Vagina (tissue), 2 donors: Measurements from ENCODE around the gene DAPK3. TPM values are rescaled to one million over a fixed set of nuclear protein-coding genes. Genes with fewer than 3 reads are reported as not detected.
A peak's percentile ranks its signal among the peaks of the same experiment; 100 is the strongest.

Experiments used
- DNase-seq, 2 donors: peaks; one replicate each; pipeline ENCODE4 v3.0.0-alpha.2; 2017; ENCODE audit errors: extremely low spot score in 2 of 2
- H3K27ac ChIP-seq: fragments of 200-600 bp; sonication (generic); one replicate; pipeline ENCODE4 v1.5.1; 2019
- H3K27me3 ChIP-seq: fragments of 200-600 bp; sonication (generic); one replicate; pipeline ENCODE4 v1.5.1; 2019
- H3K36me3 ChIP-seq, 2 donors: fragments of 200-600 bp; sonication (generic); one replicate each; pipeline ENCODE4 v1.5.1; 2017 to 2019
- H3K4me1 ChIP-seq: fragments of 200-600 bp; sonication (generic); one replicate; pipeline ENCODE4 v1.5.1; 2019
- H3K4me3 ChIP-seq, 2 donors: fragments of 200-600 bp; sonication (generic); 1 replicate in 1 of 2; 2 replicates in 1 of 2; pipeline ENCODE4 v1.5.1; 2016 to 2019
- H3K9me3 ChIP-seq: fragments of 200-600 bp; sonication (generic); one replicate; pipeline ENCODE4 v1.5.1; 2019
- CTCF ChIP-seq, 3 experiments: fragments of 450-650 bp in 2 of 3; fragments of 200-600 bp in 1 of 3; sonication (generic) in 1 of 3; IDR thresholded peaks; one replicate each; pipeline ENCODE4 v1.5.1; 2017 to 2019; ENCODE audit warnings: antibody characterized with exemption in 3 of 3, mild to moderate bottlenecking in 2 of 3, moderate library complexity in 2 of 3
- POLR2A ChIP-seq, 2 donors: fragments of 450-650 bp; IDR thresholded peaks; one replicate each; pipeline ENCODE4 v1.6.1; 2017; ENCODE audit warnings: antibody characterized with exemption in 2 of 2, mild to moderate bottlenecking in 2 of 2, moderate library complexity in 2 of 2
- POLR2AphosphoS5 ChIP-seq, 2 donors: sonication (generic); formaldehyde crosslinking; IDR thresholded peaks; one replicate each; pipeline ENCODE4 v1.9.0; 2017; ENCODE audit warnings: antibody characterized with exemption in 2 of 2, mild to moderate bottlenecking in 2 of 2, low read depth in 1 of 2; ENCODE audit not compliant: insufficient read depth in 1 of 2
- intact Hi-C: fragments of 100-400 bp; cut with DNase I; formaldehyde crosslinking; loops from one replicate; pipeline ENCODE4 v1.15.1; 2023
- total RNA-seq: library from RNA; depleted of rRNA; stranded (reverse); fragments of >200 nt; gene quantifications from one replicate; pipeline ENCODE4 v1.2.3, GENCODE V29; 2016

Gene DAPK3
- 62.4 TPM for total RNA-seq

DNA sequence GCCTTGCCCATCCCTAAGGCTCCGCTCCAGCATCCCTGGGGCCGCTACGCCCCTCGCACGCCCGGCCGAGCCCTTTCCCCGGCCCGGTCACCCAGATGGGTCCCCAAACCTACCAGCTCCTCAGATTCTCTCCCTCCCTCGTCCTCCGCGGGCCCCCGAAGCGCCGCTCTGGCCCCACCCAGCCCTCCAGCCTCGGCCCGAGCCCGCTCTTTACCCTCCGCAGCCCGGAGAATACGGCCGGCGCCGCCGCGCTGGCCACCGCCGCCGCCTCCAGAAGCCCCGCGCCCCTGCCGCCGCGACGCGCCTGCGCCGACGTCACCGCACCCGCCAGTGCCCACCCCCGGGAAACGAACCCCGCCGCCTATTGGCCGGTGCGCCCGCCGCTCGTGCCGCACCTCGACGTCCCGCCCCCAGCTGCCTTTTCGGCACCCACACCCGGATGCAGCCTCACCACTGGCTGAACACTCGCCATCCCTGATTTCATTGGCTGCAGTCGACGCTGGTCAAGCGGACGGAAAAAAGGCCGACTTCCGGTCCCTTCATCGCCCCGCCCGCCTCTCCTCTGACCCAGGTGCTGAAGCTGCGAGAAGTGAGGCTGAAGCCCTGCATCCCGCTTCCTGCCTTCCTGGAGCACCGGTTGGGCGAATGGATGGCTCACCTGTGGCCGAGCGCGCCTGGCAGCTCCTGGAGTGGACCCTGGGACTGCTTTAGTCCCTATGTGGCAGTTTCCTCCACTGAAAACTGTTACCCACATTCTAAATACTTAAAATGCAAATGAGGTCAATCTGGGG is at the start of gene DAPK3:
Gene DAPK3 (minus strand): TSS at position 292 of the 791 bp plus-strand sequence. CDS start 1,364 bp downstream, outside the sequence.
- Histone ChIP-seq H3K9me3 (no peaks in the 10 kb centered on the region), H3K4me3 (peak within 1 kb of the TSS; percentile 98 to 99), H3K4me1 (peaks cover 45% of the 10 kb centered on the region), H3K36me3 (peaks cover 0 to 25% of the 10 kb centered on the region in 2 donors), H3K27ac (peak within 1 kb of the TSS; percentile 99), H3K27me3 (no peaks in the 10 kb centered on the region)
- TF ChIP-seq CTCF (IDR thresholded peaks at IDR 0.05) (no peak), POLR2AphosphoS5 (IDR thresholded peaks at IDR 0.05; ENCODE audit: insufficient read depth in 1 of 2, low read depth in 1 of 2) (peak; percentile 70 to 78), POLR2A (IDR thresholded peaks at IDR 0.05) (peak; percentile 51 to 97)
- DNase-seq, result peak in 1 of 2 donors; percentile 98
- intact Hi-C loops, result no loop called here

- no peaks in the 10 kb centered on the region for H3K9me3 ChIP-seq
- H3K27me3 ChIP-seq, result no peaks in the 10 kb centered on the region
- H3K4me1 ChIP-seq, result peaks cover 27% of the 10 kb centered on the region
- H3K36me3 ChIP-seq, result peaks cover 0 to 17% of the 10 kb centered on the region in 2 donors
- H3K4me3 ChIP-seq, result no peak overlapping the region
- TF ChIP-seq CTCF (IDR thresholded peaks at IDR 0.05), result no peak
- intact Hi-C loops, result no loop called here
- H3K27ac ChIP-seq, result peak overlapping the region; percentile 24
- no peak for DNase-seq
Observed at GRCh38 chr19:4019578-4019977, 48.7 kb upstream of the DAPK3 start.

DNA sequence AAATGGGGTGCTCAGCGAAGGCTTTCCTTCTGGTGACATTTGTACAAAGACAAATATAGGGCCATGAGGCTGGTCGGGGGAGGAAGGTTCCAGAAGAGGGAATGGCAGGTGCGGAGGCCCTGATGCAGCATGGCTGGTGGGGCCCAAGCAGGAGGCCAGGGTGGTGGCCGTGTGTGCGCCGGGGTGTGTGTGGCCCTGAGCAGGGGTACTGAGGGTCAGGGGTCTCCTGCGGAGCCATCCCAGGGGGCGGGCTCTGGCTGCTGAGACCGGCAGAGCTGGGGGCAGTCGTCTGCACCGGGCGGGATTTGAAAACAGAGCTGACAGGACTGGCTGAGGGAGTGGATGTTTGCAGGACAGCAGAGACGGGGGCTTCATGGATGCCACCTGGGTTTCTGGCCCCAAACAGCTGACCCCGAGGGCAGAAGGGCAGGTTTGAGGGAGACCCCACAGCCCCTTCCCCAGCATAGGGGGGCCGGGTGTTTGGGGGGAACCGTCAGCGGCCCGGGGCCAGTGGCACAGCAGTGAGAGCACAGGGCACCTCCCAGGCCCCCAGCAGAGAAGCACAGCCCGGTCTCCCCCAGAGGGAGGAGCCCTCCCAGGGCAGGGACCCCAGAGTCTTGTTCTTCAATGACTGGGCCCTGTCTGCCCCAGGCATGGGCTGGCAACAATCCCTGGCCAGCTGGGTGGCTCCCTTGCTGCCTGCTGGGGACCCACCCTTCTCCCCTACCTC is 48.0 kb upstream of the DAPK3 start:
- Histone ChIP-seq H3K36me3 (peaks cover 0 to 10% of the 10 kb centered on the region in 2 donors), H3K4me3 (no peak overlapping the region), H3K27me3 (no peaks in the 10 kb centered on the region), H3K27ac (peak overlapping the region; percentile 24), H3K4me1 (peaks cover 29% of the 10 kb centered on the region), H3K9me3 (no peaks in the 10 kb centered on the region)
- DNase-seq, result no peak
- TF ChIP-seq POLR2A (IDR thresholded peaks at IDR 0.05), result no peak
- TF ChIP-seq CTCF (IDR thresholded peaks at IDR 0.05), result no peak
- TF ChIP-seq POLR2AphosphoS5 (IDR thresholded peaks at IDR 0.05; ENCODE audit: insufficient read depth in 1 of 2, low read depth in 1 of 2), result no peak
- intact Hi-C loops, result no loop called here

GRCh38 chr19:4018140-4018613 is 47.3 kb upstream of the DAPK3 start:
- intact Hi-C loops, result no loop called here
- no peaks in the 10 kb centered on the region for H3K27me3 ChIP-seq
- peaks cover 29% of the 10 kb centered on the region for H3K4me1 ChIP-seq
- no peak overlapping the region for H3K4me3 ChIP-seq
- H3K9me3 ChIP-seq, result no peaks in the 10 kb centered on the region
- peaks cover 0 to 15% of the 10 kb centered on the region in 2 donors for H3K36me3 ChIP-seq
- H3K27ac ChIP-seq, result no peak overlapping the region
- DNase-seq, result no peak
- TF ChIP-seq CTCF (IDR thresholded peaks at IDR 0.05), result no peak
- no peak for TF ChIP-seq POLR2A (IDR thresholded peaks at IDR 0.05)
- TF ChIP-seq POLR2AphosphoS5 (IDR thresholded peaks at IDR 0.05; ENCODE audit: insufficient read depth in 1 of 2, low read depth in 1 of 2), result no peak
